ENCODE measurements around the gene PKD2L2.
"Not testable (repeated sequence)": the region's sequence is repeated elsewhere in the genome, so short reads cannot be mapped to it uniquely, and the experiment has no call there.

Gene PKD2L2

GRCh38 chr5:137888466-137888862 is 793 bp upstream of the PKD2L2 start:
- DNase-seq (ENCODE audit: low spot score) = no peak

GRCh38 chr5:137890845-137891244 is 1.6 kb downstream of the PKD2L2 start:
- no peak for DNase-seq (ENCODE audit: low spot score)

GRCh38 chr5:137891849-137892248 is 2.6 kb downstream of the PKD2L2 start:
- no peak for DNase-seq (ENCODE audit: low spot score)

GRCh38 chr5:137894586-137894985 is 5.3 kb downstream of the PKD2L2 start:
- no peak for DNase-seq (ENCODE audit: low spot score)

GRCh38 chr5:137896560-137896959 is 7.3 kb downstream of the PKD2L2 start:
- DNase-seq (ENCODE audit: low spot score) = no peak

GRCh38 chr5:137899493-137899892 is 10.2 kb downstream of the PKD2L2 start:
- DNase-seq (ENCODE audit: low spot score) = no peak

- no peak for DNase-seq (ENCODE audit: low spot score)
These were observed 12.0 kb downstream of the PKD2L2 start for GRCh38 chr5:137901011-137901817.

- DNase-seq (ENCODE audit: low spot score) = no peak
These were observed 13.3 kb downstream of the PKD2L2 start for GRCh38 chr5:137902408-137903133.

GRCh38 chr5:137914758-137915157 is 25.5 kb downstream of the PKD2L2 start:
- DNase-seq (ENCODE audit: low spot score) = no peak

- DNase-seq (ENCODE audit: low spot score) = no peak
These were observed 27.7 kb downstream of the PKD2L2 start for GRCh38 chr5:137916923-137917322.

GRCh38 chr5:137921931-137922330 is 32.7 kb downstream of the PKD2L2 start:
- no peak for DNase-seq (ENCODE audit: low spot score)

GRCh38 chr5:137923856-137924255 is 34.6 kb downstream of the PKD2L2 start:
- DNase-seq (ENCODE audit: low spot score) = no peak

- DNase-seq (ENCODE audit: low spot score) = no peak
These were observed 43.5 kb downstream of the PKD2L2 start for GRCh38 chr5:137932800-137933199.

- no peak for DNase-seq (ENCODE audit: low spot score)
These were observed 44.2 kb downstream of the PKD2L2 start for GRCh38 chr5:137933491-137933911.

- no peak for DNase-seq (ENCODE audit: low spot score)
These were observed 45.9 kb downstream of the PKD2L2 start for GRCh38 chr5:137935190-137935589.

GRCh38 chr5:137935694-137936093 is 46.4 kb downstream of the PKD2L2 start:
- DNase-seq (ENCODE audit: low spot score) = no peak

- DNase-seq (ENCODE audit: low spot score) = no peak
These were observed 48.9 kb downstream of the PKD2L2 start for GRCh38 chr5:137937994-137938750.

GRCh38 chr5:137938751-137939143 is 49.5 kb downstream of the PKD2L2 start:
- DNase-seq (ENCODE audit: low spot score) = no peak

GRCh38 chr5:137939331-137939730 is 50.1 kb downstream of the PKD2L2 start:
- no peak for DNase-seq (ENCODE audit: low spot score)

- not testable (repeated sequence) for DNase-seq (ENCODE audit: low spot score)
These were observed 55.0 kb downstream of the PKD2L2 start for GRCh38 chr5:137944280-137944679.

GRCh38 chr5:137945825-137946224 is 56.6 kb downstream of the PKD2L2 start:
- no peak for DNase-seq (ENCODE audit: low spot score)

GRCh38 chr5:137954131-137954879 is 65.0 kb downstream of the PKD2L2 start:
- DNase-seq (ENCODE audit: low spot score) = no peak

All from CD4-positive, alpha-beta T cell treated with Interleukin-6 at 100 ng/mL for 8 hours (primary cell).